ENCODE measurements around the gene RBFOX2.
"Not testable (repeated sequence)": the region's sequence is repeated elsewhere in the genome, so short reads cannot be mapped to it uniquely, and the experiment has no call there.

The RBFOX2 gene

GRCh38 chr22:35811670-35812069 is 217.0 kb downstream of the RBFOX2 start:
- no peak for DNase-seq

DNA sequence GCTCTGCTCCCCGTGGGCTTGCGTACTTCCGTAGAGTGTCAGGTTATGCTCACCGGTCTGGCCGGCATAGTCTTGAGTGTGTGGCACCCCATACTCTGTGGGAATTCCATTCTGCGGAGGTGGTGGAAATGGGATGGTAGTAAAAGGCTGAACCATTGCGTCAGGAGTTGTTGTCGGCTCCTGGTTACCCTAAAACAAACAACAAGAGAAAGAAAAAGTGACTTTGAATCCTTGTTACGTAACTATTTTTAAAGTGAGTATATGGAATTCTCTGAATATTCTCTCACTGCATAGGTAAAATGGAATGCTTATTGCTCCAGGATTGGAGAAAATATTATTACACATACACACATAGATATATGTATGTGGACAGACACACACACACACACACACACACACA is 218.8 kb downstream of the RBFOX2 start:
- no peak for DNase-seq

- no peak for DNase-seq
Observed at GRCh38 chr22:35808377-35808776, 220.2 kb downstream of the RBFOX2 start.

- not testable (repeated sequence) for DNase-seq
Observed at GRCh38 chr22:35806668-35807067, 222.0 kb downstream of the RBFOX2 start.

GRCh38 chr22:35805466-35805865 is 223.2 kb downstream of the RBFOX2 start:
- no peak for DNase-seq

DNA sequence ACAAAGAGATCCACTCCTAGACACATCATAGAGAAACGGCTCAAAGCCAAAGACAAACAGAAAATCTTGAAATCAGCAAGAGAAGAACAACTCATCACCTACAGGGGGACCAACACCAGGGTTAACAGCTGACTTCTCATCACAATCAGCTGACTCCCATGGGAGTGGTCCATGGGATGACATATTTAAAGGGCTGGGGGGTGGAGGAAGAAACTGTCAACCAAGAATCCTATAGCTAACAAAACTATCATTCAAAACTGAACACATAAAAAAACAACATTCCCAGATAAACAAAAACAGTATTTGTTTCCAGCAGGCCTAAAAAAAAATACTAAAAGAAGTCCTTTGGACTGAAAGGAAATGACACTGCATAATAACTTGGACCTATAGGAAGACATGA is 224.2 kb downstream of the RBFOX2 start:
- no peak for DNase-seq

DNA sequence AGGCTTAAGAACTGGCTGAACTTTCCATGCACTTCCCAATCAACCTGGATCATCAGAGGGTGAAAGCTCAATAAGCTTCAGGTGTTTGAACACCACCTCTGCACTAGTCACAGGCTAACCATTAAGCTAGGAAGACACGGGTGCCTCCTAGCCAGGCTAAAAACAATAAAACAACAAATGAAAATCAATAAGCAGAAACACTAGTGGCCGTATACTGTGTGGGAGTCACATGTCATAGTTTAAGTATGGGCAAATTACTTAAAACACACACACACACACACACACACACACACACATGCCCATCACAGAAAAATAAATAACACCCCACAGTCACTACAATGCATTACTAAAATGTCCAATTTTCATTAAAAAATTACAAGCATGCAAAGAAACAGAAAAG is 225.7 kb downstream of the RBFOX2 start:
- no peak for DNase-seq

DNA sequence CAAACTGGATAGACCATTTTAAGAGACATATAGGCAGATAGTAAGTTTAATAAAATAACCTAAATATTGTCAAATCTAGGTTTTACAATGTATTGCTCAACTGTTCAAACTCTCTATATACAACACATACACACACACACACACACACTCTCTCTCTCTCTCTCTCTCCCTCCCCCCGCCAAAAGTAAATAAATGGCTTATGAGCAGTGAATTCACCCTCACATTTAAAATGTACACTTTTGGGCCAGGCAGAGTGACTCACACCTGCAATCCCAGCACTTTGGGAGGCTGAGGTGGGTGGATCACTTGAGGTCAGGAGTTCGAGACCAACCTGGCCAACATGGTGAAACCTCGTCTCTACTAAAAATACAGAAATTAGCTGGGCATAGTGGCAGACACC is 227.3 kb downstream of the RBFOX2 start:
- DNase-seq: not testable (repeated sequence)

DNA sequence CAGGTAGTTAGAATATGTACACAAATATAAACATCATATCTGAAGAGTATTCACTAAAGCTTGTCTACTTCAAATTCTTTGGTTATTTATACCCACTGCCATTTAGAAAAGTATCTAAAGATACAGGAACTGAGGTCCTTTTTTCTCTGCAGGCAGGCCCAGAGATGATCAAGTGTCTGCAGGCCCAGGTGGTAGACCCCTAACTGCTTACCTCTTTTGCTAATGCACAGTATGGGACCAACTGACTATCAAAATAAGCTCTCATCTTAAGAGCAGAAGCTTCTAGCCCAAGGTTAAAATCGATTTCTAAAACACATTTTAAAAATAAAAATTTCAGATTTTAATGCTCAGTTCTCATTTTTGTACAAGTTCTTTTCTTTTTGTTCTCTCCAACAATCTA is 229.5 kb downstream of the RBFOX2 start:
- no peak for DNase-seq

DNA sequence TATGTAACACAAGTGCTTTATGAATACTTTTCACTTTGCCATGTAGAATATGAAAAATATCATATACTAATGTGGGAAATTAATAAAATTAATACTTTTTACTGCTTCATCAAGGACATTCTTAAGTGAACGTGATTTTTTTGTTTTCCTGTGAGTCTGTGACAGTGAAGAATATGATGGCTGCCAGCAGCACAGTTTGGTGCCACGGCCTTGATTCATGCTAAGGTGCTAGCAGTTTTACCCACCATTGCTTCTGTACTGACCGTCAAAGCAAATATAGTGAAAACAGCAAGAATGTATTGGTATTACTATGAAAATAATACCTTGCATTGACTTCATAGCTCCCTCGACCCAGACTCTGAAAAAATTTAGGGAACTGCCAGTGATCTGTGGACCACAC is 231.2 kb downstream of the RBFOX2 start:
- DNase-seq: no peak

- DNase-seq: no peak
Observed at GRCh38 chr22:35795476-35795875, 233.1 kb downstream of the RBFOX2 start.

DNA sequence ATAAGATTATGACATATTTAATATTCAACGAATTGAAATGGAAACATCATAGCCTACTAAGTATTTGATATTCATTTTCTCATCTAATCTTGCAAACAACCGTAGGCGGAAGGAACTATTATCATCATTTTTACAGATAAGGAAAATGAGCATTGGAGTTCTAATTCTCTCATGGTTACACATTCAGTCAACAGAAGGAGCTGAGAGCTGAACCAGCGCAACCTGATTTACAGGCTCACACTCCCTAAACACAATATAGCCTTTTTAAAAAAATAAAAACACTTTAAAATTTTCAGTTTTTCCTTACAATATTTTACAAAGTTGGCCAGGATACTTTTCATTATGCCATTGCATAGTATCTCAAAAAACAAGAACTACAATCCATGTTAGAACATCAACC is 236.1 kb downstream of the RBFOX2 start:
- no peak for DNase-seq

- not testable (repeated sequence) for DNase-seq
Observed at GRCh38 chr22:35791788-35792187, 236.8 kb downstream of the RBFOX2 start.

DNA sequence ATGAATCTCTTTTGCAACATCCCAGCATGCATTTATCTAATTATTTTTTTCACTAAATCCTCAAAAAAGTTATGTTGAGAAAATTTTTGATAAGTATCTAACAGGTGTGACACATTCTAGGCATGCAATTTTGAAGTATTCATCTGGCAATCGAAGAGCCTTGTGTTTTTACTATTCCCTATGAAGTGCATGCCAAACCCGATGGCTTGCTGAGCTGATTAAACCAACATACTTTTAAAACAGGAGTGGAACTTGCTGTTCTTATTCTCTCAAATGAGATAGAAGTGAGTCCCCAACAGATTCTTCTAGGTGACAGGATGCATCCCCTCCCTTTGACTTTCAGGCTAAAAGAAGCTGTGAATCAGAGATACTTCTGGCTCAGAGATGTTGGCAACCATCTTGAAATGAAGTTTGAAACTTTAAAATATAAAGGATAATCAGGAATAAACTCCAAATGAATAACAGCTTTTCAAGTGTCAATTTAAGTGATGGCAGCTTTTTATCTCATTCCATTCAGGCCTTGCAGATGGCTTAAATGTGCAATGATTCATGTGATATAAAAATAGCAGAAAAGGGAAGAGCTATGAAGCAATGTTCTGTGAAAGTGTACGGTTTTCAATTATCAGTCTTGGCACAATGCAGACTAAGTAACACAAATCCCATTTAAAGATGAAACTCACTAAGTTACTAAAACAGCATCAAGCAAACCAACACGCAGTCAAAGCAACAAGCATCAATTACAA is 243.3 kb downstream of the RBFOX2 start:
- no peak for DNase-seq

DNA sequence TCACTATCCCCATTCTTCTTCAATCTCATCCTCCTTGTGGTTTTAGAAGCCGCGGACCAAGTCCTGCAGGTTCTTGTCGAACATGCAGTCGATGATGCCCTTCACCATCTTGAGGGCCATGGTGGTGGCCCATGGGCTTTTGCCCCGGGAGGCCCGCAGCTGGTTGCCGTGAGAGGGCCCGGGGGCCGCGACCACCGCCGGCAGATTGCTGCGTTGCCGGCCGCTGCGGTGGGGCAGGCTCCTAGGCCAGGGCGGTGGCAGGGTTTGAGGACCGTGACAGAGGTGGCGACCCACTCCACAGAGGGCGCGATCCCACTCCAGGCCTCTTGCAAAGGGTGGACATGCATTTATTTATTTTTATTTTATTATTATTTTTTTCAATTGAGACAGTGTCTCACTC is 244.0 kb downstream of the RBFOX2 start:
- no peak for DNase-seq

DNA sequence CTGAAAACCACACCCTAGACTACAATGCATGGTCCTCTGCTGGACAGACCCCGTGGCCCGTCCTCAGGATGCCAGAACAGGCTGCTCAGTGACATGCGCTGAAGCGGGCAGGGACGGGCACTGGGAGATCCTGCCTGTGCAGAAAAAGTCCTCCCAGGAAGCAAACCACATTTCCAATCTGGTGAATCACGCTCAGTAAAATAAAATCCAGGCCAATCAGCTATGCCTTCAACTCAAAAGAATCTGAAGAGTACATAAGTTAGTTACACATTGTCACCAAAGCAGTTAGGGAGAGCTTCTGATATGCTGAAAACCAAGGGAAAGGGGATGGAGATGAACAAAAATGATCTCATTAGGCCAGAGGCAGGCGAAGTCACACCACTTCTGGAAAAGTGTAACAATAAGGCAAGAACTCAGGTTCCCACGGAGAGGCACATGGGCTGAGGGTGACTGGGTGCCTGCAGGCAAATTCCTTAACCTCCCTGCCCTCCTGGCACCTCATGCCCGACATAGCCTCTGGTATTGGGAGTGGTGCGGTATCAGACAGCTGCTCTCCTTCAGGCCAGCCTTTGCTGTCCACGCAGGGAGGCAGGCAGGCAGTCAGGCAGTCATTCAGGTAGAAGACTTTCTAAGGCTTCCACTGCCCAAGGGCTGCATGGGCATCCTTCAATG is 244.5 kb downstream of the RBFOX2 start:
- DNase-seq: no peak

GRCh38 chr22:35782504-35782903 is 246.1 kb downstream of the RBFOX2 start:
- DNase-seq: no peak

- DNase-seq: no peak
Observed at GRCh38 chr22:35781898-35782297, 246.7 kb downstream of the RBFOX2 start.

GRCh38 chr22:35777335-35777975 is 251.2 kb downstream of the RBFOX2 start:
- DNase-seq: no peak

GRCh38 chr22:35775339-35775738 is 253.3 kb downstream of the RBFOX2 start:
- no peak for DNase-seq

DNA sequence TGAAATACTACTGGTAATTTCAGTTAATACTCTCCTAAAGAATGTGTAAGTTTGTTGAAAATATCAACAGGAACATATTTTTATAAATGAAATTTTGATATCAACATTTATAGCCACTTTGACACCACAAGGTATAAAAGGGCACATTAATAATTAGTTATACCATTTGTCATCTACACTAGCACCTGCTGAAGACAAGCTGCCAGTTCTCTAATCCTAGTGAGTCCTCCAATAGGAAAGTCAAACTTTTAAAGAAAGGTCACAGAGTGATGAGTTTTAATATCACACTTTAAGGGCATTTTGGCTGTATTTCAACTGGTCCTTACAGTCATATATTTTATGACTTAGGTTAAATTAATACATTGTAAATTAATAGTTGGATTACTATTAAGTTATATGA is 258.6 kb downstream of the RBFOX2 start:
- no peak for DNase-seq

GRCh38 chr22:35766654-35767580 is 261.7 kb downstream of the RBFOX2 start:
- no peak for DNase-seq

GRCh38 chr22:35761037-35761436 is 267.6 kb downstream of the RBFOX2 start:
- no peak for DNase-seq
